NCI-H1048 (cell line): ENCODE results near the gene WDR35.
"Not testable (repeated sequence)": the region's sequence is repeated elsewhere in the genome, so short reads cannot be mapped to it uniquely, and the experiment has no call there.

Experiments used
- DNase-seq: peaks from one replicate; lab custom pipeline; 2025; lab: John Stamatoyannopoulos, UW

The WDR35 gene

GRCh38 chr2:19893520-19894133, 96.3 kb downstream of the WDR35 start:
- DNase-seq = no peak

DNA sequence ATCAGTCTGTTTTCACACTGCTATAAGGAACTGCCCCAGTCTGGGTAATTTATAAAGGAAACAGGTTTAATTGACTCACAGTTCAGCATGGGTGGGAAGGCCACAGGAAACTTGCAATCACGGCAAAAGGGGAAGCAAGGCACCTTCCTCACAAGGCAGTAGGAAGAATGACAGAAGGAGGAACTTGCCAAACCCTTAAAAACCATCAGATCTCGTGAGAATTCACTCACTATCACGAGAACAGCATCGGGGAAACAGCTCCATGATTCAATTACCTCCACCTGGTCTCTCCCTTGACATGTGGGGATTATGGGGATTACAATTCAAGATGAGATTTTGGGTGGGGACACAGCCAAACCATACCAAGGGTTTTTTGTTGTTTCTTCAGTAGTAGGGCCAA, 97.9 kb downstream of the WDR35 start:
- DNase-seq = not testable (repeated sequence)

DNA sequence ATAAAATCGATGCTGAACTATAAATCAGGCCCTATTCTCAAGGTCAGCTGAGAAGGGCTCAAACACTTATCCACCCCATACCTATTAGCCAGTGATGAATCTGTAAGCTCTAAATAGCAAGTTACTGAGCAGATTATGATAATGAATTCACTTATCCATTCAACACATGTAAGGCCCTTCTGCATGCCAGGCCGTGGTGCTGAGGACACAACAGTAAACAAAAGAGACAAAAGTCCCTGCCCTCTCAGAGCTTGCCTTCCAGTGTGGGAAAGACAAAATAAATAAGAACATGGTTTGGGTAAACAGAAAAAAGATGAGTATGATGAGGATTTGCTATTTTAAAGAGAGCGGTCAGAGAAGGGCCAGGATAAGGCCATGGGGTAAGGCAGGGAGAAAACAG, 99.8 kb downstream of the WDR35 start:
- no peak for DNase-seq

- no peak for DNase-seq
Measured at GRCh38 chr2:19888831-19889230, 101.1 kb downstream of the WDR35 start.

DNA sequence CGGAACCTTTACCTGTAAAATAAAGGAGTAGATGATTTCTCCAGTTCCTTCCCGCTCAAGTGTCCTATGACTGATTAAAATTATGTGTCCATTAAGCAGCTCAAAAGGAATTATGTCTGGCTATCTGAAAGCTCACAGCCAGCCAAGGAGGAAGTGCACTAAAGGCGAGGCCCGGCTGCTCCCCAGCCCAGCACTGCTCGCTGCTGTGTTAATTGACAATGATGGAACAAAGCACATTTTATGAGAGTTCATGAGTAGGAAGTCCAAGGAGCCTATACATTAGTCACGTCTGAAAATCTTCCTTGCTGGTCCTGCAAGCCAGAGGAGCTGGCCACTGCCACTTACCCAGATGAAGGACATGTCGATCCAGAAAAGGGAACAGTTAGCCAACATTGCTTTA, 102.4 kb downstream of the WDR35 start:
- DNase-seq = no peak

DNA sequence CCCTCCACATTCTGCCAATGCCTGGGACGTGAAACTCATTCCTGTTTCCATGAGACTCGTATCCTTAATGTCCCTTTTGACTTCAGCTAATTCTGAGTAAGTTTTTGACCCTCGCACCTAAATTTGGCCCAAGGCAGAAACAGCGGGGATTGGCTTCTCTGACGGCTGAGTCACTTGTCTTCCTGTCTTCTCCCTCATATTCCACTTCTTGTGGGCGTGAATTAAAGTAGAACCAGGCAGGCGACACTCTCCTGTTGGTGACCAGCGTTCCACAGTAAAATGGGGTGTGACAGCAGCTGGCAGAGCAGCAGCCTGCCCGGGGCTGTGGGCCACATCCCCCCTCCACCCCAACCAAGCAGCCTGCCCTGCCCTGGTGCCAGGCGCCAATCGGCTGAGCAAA, 103.6 kb downstream of the WDR35 start:
- no peak for DNase-seq

GRCh38 chr2:19885791-19886190, 104.1 kb downstream of the WDR35 start:
- DNase-seq = no peak

GRCh38 chr2:19883971-19884720, 105.8 kb downstream of the WDR35 start:
- DNase-seq = no peak

DNA sequence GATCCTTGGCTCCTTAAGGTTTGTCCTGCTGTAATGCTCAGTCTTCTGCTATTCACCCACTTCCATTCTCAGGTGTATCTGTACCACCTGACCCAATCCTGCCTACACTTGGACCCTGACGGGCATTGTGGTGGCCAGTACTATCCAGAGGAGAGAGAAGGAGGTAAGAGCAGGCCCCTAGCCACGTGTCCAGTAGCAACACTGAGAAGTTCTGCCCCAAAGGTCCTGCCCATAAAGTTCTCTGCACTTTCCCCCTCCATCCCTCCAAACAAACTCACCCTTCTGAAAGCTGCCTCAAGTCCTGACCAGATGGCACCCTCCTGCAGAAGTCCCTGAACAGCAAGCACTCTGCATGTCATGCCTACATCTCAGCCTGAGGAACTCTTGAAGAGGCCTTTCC, 106.4 kb downstream of the WDR35 start:
- no peak for DNase-seq

DNA sequence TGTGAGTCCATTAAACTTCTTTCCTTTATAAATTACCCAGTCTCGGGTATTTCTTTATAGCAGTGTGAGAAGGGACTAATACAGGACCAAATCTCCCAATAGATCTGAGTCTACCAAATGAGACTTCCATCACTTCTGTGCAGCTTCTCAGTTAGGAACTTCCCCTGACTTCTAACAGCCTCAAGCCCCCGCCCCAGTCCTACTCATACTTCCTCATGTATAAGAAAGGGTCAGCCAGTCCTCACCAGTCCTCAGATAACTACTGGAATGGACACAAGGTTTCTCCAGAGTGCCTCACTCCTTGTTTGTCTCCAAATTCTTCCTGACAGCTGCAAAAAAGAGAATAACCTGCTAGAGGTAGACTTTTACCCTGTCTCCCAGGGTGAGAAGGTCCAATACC, 107.6 kb downstream of the WDR35 start:
- DNase-seq = no peak

GRCh38 chr2:19881908-19882265, 108.0 kb downstream of the WDR35 start:
- no peak for DNase-seq

GRCh38 chr2:19881221-19881907, 108.5 kb downstream of the WDR35 start:
- no peak for DNase-seq

- not testable (repeated sequence) for DNase-seq
Measured at GRCh38 chr2:19880191-19880590, 109.7 kb downstream of the WDR35 start.

DNA sequence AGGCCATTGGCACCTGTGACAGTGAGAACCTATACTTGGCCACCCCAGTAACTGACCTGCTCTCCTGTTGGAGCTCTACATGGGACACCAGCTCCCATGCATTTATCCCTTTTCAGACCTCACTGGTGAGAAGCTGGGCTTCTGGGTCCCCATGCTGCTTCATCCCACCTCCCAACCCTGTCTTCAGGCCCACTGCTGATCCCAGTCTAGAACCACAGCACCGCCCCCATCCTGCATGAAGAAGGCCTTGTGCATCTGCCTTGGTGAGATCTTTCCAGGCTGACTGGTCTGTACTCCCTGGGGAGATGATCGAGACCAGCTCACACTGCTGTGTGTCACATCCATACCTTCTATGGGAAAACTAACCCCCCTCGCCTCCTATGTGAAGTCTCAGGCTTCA, 110.8 kb downstream of the WDR35 start:
- DNase-seq = no peak

DNA sequence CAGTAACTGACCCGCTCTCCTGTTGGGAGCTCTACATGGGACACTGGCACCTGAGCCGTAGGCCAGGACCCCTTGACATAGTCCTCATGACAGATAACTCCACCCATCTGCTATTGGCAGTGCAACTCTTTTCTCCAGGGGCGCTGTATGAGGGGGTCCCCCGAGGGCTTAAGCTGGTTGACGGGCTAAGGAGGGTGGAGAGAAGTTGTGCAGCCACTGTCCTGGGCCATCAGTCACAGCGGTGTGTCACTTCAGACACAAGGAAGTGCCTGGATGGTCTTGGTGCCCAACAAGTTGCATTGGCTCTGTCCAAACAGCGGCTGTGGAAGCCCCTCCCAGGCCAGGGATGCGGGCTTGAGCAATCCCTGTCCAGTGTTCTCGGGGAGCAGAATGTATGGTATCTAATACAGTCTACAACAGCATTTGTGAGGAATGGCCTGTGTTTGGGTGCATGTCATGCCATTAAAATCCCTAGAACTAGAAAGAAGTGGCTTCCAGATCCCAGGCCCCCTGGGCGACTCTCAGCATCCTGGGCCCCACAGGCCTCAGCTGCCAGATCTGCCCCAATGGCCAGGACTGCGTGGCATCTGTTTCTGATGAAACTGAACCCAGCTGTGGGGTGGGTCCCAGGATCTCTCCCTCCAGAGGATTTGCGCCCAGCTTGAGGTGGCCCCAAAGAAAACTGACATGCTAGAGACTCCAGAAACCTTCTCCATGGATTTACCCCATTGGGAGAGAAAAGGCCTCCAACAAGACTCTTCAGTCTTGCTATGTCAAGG, 111.4 kb downstream of the WDR35 start:
- DNase-seq = no peak

DNA sequence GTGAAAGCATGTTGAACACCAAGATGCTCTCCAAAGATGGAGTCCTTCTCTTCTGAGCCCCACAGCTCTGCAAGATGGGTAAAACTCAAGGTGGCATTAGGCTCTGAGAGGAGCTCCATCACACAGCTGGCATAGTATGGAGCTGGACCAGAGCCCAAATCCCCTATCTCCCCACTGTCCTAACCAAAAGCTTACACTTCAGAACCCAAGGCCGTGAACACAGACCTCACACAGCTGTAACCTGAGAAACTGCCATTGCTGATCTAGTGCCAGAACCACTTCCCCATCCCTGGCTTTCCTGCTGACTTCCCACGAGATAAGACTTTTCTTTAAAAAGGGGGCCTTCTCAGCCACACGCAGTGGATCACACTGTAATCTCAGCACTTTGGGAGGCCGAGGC, 113.2 kb downstream of the WDR35 start:
- no peak for DNase-seq

DNA sequence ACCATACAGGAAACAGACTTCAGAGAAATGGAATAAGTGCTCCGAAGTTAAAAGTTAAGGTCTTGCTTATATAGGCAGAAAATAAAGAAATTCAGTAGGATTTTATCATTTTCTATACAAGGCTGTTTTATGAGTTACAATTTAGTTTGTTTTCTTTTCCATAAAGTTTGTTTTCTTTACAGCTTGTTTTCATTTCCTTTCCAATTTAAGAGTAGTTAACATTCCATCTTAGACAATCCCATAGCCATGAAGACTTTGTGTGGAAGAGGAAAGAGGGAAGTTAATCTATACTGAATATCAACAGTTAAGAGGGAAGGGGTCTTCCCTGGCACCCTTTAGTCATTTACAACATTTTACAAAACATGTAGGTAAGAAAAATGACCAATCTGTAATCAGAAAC, 114.6 kb downstream of the WDR35 start:
- no peak for DNase-seq

DNA sequence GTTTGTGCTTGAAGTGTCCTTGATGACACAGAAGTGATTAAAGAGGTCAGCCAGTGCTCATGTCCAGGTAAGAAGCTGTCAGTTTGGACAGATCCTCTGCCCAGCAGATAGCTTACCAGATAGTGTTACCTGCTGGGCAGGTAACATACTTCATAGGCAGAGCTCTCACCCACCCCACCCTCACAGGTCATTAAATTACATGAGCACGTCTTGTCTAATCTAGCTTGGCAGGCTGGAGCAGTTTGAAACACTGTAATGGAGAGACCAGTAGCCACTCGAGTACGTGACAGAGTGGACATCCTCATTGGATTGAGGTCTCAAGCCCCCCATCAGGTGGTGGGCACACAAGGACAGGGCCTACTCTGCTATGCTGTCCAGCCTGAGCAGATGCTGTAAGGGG, 115.2 kb downstream of the WDR35 start:
- no peak for DNase-seq

GRCh38 chr2:19873014-19873413, 116.9 kb downstream of the WDR35 start:
- no peak for DNase-seq

- no peak for DNase-seq
Measured at GRCh38 chr2:19872302-19872701, 117.6 kb downstream of the WDR35 start.

DNA sequence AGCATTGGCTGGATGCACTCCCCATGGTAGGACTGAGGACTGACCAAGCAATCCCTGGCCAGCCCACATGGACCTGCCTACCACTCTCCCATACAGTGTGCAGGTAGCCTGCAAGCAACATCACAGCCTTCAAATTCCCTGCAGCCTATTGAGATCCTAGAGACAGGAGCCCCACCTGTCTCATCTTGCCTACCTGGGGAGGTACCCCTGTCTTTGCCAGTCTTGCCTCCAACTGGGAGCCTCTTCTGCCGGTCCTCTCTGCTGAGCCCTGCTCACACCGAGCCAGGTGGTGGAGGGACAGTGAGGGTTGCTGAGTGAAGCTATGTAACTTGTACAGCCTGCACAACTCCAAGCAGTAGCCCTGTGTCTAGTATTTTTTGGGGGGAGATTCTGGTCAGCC, 118.1 kb downstream of the WDR35 start:
- no peak for DNase-seq

DNA sequence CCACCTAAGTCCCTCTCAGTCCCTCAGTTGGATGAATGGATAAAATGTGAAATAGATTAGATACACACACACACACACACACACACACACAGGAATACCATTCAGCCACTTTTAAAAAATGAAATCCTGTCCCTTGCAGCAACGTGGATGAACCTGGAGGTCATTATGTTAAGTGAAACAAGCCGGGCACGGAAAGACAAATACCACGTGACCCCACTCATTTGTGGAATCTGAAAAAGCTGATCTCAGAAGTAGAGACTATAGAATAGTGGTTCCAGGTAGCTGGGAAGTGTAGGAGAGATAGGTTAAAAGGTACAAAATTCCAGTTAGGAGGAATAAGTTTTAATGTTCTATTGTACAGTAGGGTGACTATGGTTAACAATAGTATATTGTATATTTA, 119.1 kb downstream of the WDR35 start:
- DNase-seq = no peak
